Measurements from ENCODE around the gene CERS1.

The CERS1 gene

GRCh38 chr19:18856385-18857126 is 39.4 kb downstream of the CERS1 start:
- DNase-seq (ENCODE audit: low read depth in 2 of 2), result no peak

- DNase-seq (ENCODE audit: low read depth in 2 of 2), result no peak
These were observed 40.1 kb downstream of the CERS1 start for GRCh38 chr19:18855647-18856384.

GRCh38 chr19:18854982-18855381 is 41.0 kb downstream of the CERS1 start:
- no peak for DNase-seq (ENCODE audit: low read depth in 2 of 2)

- no peak for DNase-seq (ENCODE audit: low read depth in 2 of 2)
These were observed 42.1 kb downstream of the CERS1 start for GRCh38 chr19:18853755-18854427.

GRCh38 chr19:18852648-18853047 is 43.3 kb downstream of the CERS1 start:
- no peak for DNase-seq (ENCODE audit: low read depth in 2 of 2)

- no peak for DNase-seq (ENCODE audit: low read depth in 2 of 2)
These were observed 44.2 kb downstream of the CERS1 start for GRCh38 chr19:18851673-18852325.

- DNase-seq (ENCODE audit: low read depth in 2 of 2), result no peak
These were observed 45.2 kb downstream of the CERS1 start for GRCh38 chr19:18850471-18851375.

- no peak for DNase-seq (ENCODE audit: low read depth in 2 of 2)
These were observed 46.0 kb downstream of the CERS1 start for GRCh38 chr19:18849838-18850400.

GRCh38 chr19:18848878-18849661 is 46.9 kb downstream of the CERS1 start:
- DNase-seq (ENCODE audit: low read depth in 2 of 2), result no peak

- DNase-seq (ENCODE audit: low read depth in 2 of 2), result no peak
These were observed 48.2 kb downstream of the CERS1 start for GRCh38 chr19:18847549-18848463.

- peak; percentile 24 to 40 for DNase-seq (ENCODE audit: low read depth in 2 of 2)
These were observed 49.0 kb downstream of the CERS1 start for GRCh38 chr19:18846862-18847548.

- DNase-seq (ENCODE audit: low read depth in 2 of 2), result no peak
These were observed 50.0 kb downstream of the CERS1 start for GRCh38 chr19:18845961-18846360.

- DNase-seq (ENCODE audit: low read depth in 2 of 2), result no peak
These were observed 51.1 kb downstream of the CERS1 start for GRCh38 chr19:18844806-18845329.

- no peak for DNase-seq (ENCODE audit: low read depth in 2 of 2)
These were observed 52.0 kb downstream of the CERS1 start for GRCh38 chr19:18843960-18844359.

GRCh38 chr19:18842166-18842565 is 53.8 kb downstream of the CERS1 start:
- no peak for DNase-seq (ENCODE audit: low read depth in 2 of 2)

- no peak for DNase-seq (ENCODE audit: low read depth in 2 of 2)
These were observed 54.6 kb downstream of the CERS1 start for GRCh38 chr19:18841400-18841799.

GRCh38 chr19:18840288-18841267 is 55.4 kb downstream of the CERS1 start:
- DNase-seq (ENCODE audit: low read depth in 2 of 2), result no peak
